Activated CD4-positive, alpha-beta T cell treated with anti-CD3 and anti-CD28 coated beads, Interleukin-2, amount 10 ng/mL, durations not matched to agents 7 days and 5 days (primary cell): ENCODE measurements around the gene TAS1R3. TPM values are rescaled to one million over a fixed set of nuclear protein-coding genes. Genes with fewer than 3 reads are reported as not detected.

ENCODE experiments used
- CTCF ChIA-PET: fragments of 350-600 bp; sonication (Branson Sonifier 250); formaldehyde crosslinking; loops from one replicate; lab custom pipeline; 2021; ENCODE audit warnings: antibody characterized with exemption; lab: Charles Lee
- POLR2A ChIA-PET: fragments of 350-600 bp; sonication (Branson Sonifier 250); formaldehyde crosslinking; loops from one replicate; lab custom pipeline; 2021; ENCODE audit warnings: antibody characterized with exemption; lab: Charles Lee
- DNase-seq: peaks from one replicate; pipeline ENCODE4 v3.0.0-alpha.2; 2020
- H3K27ac Mint-ChIP-seq: one replicate; pipeline ENCODE4 v1.8.0; 2021; ENCODE audit warnings: mild to moderate bottlenecking, moderate library complexity, mixed read lengths
- H3K27me3 Mint-ChIP-seq: one replicate; pipeline ENCODE4 v1.8.0; 2021; ENCODE audit warnings: mixed read lengths
- H3K36me3 Mint-ChIP-seq: one replicate; pipeline ENCODE4 v1.8.0; 2021; ENCODE audit warnings: low read depth, mixed read lengths
- H3K4me1 Mint-ChIP-seq: one replicate; pipeline ENCODE4 v1.8.0; 2021; ENCODE audit warnings: mixed read lengths
- H3K4me3 Mint-ChIP-seq: one replicate; pipeline ENCODE4 v1.8.0; 2021; ENCODE audit warnings: mild to moderate bottlenecking, moderate library complexity, mixed read lengths
- H3K9me3 Mint-ChIP-seq: one replicate; pipeline ENCODE4 v1.8.0; 2021; ENCODE audit warnings: mixed read lengths
- total RNA-seq, 2 experiments: library from RNA; stranded (reverse); gene quantifications; one replicate each; pipeline ENCODE4 v1.2.3, GENCODE V29; 2021

TAS1R3 gene
- total RNA-seq, 2 experiments from 2014 or later = 3.1 to 3.7 TPM

DNA sequence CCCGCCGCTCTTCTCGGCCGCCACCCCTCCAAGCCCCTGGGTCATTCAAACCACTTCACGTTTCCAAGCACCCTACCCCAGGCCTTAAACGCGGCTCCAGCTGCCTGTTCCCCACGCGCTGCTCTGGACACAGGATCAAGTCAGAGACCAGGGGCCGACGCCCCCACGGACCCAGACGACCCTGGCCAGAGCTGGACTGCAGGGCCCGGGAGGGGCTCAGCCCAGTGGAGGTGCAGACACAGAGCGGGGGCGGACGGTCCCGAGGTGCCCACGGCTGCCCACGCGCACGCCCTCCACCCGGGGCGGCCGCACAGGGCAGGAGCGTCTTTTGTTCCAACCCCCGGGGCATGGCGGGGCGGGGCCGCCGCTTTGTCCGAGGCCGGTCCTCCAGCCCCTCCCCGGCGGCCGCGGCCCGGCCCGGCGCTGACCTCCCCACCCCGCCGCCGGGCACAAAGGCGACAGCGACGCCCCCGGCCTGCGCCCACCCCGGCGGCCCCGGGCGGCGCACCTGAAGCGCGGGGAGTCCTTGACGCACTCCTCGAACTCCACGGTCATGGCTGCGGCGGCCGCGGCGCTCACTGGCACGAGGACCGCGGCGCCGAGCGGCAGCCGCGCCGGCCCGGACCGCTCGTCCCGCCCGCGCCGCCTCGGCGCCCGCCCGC is 23.7 kb upstream of the TAS1R3 start:
- no peak for DNase-seq
- Mint-ChIP-seq H3K4me3 (peak overlapping the region; percentile 86), H3K27ac (peak overlapping the region; percentile 89), H3K4me1 (peaks cover 27% of the 10 kb centered on the region), H3K9me3 (no peaks in the 10 kb centered on the region), H3K36me3 (no peaks in the 10 kb centered on the region), H3K27me3 (no peaks in the 10 kb centered on the region)
- ChIA-PET POLR2A (no interaction called here), CTCF (no interaction called here)

DNA sequence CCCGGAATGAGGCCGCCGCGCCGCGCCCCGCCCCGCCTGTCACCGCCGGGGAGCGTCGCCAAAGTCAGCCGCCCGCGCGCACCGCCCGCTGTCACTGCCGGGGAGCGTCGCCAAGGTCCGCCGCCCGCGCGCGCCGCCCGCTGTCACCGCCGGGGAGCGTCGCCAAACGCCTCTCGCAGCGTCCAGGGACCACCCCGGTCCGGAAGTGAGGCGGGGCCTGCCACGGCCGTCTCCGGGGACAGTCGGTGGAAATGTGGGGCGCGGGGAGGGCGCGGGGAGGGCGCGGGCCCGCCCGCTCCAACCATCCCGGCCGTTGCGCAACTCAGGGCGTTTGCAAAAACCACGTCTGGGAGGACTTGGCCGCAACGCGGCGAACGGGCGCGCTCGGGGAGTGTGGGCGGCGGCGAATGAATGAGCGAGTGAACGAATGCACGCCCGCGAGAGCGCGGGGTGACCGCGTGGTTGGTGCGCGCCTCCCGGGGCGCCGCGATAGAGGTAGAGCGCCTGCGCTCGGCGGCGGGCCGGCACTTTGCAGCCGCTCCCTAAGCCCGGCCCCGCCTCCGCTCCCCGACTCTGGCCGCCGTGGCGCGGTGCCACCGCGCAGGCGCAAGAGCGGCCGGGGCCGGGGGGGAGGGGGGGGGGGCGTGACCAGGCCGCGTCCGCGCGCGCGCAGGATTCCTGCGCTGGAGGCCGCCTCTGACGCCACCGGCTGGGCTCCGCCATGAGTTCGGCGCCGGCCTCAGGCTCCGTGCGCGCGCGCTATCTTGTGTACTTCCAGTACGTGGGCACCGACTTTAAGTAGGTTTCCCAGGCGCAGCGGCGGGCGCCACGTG is 22.9 kb upstream of the TAS1R3 start, which contains the start of the genes ACAP3 and PUSL1:
Gene ACAP3 (minus strand): TSS at position 8 of the 833 bp plus-strand sequence. CDS start 115 bp downstream, outside the sequence.
Gene PUSL1 (plus strand): TSS at position 675 of the 833 bp plus-strand sequence. CDS start 47 bp downstream, at position 722.
- Mint-ChIP-seq H3K4me3 (peak within 1 kb of the TSS; percentile 86), H3K27ac (peak within 1 kb of the TSS; percentile 93), H3K36me3 (no peaks in the 10 kb centered on the region), H3K27me3 (no peaks in the 10 kb centered on the region), H3K9me3 (no peaks in the 10 kb centered on the region), H3K4me1 (peaks cover 27% of the 10 kb centered on the region)
- CTCF ChIA-PET = no interaction called here
- POLR2A ChIA-PET = no interaction called here
- peak; percentile 86 for DNase-seq

DNA sequence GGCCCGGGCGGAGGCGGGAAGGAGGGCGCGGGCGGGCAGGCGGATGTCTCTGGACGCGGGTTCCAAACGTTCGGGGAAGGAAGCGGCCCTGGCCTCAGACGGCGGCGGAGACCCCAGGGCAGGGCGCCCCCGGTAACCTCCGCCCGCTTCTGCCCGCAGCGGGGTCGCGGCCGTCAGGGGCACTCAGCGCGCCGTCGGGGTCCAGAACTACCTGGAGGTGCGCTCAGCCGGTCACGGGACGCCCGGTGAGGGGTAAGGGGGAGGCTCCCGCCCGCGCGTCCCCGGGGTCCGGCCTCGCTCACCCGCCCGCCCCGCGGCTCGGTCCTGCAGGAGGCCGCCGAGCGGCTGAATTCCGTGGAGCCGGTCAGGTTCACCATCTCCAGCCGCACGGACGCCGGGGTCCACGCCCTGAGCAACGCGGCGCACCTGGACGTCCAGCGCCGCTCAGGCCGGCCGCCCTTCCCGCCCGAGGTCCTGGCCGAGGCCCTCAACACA is 22.3 kb upstream of the TAS1R3 start:
- peak overlapping the region; percentile 80 for H3K4me3 Mint-ChIP-seq
- ChIA-PET CTCF (no interaction called here), POLR2A (no interaction called here)
- no peaks in the 10 kb centered on the region for H3K27me3 Mint-ChIP-seq
- no peaks in the 10 kb centered on the region for H3K9me3 Mint-ChIP-seq
- H3K27ac Mint-ChIP-seq = peak overlapping the region; percentile 89
- H3K4me1 Mint-ChIP-seq = peaks cover 25% of the 10 kb centered on the region
- H3K36me3 Mint-ChIP-seq = peaks cover 5% of the 10 kb centered on the region
- DNase-seq = no peak

DNA sequence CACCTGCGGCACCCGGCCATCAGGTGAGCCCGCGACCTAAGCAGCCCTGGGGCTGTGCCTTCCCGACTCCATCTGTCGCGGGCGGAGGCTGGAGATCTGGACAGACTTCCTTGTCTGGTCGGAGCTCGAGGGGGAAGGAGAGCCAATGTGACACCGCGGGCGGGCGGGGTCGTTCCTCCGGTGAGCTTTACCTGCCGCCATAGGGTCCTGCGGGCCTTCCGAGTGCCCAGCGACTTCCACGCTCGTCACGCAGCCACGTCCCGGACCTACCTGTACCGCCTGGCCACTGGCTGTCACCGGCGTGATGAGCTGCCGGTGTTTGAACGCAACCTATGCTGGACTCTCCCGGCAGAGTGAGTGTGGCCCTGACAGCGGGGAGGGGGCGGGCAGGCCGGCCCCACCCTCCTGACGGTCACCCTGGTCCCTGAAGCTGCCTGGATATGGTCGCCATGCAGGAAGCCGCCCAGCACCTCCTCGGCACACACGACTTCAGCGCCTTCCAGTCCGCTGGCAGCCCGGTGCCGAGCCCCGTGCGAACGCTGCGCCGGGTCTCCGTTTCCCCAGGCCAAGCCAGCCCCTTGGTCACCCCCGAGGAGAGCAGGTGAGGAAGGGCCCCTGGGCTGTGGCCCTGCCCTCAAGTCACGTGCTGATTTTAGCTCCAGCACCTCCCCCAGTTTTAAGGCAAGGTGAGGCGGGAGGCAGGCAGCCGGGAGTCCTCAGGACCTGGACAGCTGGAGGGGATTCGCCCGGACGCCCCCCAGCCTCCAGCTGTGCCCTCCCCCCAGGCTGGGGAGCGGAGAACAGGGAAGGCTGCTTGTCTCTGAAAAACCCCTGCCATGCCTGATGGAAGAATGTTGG is 21.6 kb upstream of the TAS1R3 start:
- H3K27ac Mint-ChIP-seq = peak overlapping the region; percentile 80
- ChIA-PET CTCF (interaction anchor here (0.8 to 1.3 kb wide), 2 partner anchors 9 to 18 kb away, joined by 3 to 4 read pairs; no protein-coding TSS in a partner anchor), POLR2A (no interaction called here)
- no peaks in the 10 kb centered on the region for H3K27me3 Mint-ChIP-seq
- no peak for DNase-seq
- peaks cover 5% of the 10 kb centered on the region for H3K36me3 Mint-ChIP-seq
- H3K4me1 Mint-ChIP-seq = peaks cover 22% of the 10 kb centered on the region
- no peaks in the 10 kb centered on the region for H3K9me3 Mint-ChIP-seq
- peak overlapping the region; percentile 80 for H3K4me3 Mint-ChIP-seq

DNA sequence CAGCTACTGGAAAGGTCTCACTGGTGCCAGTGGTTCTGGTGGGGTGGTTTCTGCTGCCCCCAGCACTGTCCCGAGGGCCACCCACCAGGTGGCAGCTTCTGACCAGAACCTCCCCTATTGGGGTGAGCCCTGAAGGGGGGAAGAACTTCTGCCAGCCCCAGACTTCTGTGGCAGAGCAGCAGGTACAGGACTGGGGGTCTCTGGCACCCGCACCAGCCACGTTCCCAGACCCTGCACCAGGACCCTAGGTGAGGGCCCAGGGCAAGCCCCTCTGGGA is 21.0 kb upstream of the TAS1R3 start:
- Mint-ChIP-seq H3K9me3 (no peaks in the 10 kb centered on the region), H3K4me1 (peaks cover 20% of the 10 kb centered on the region), H3K27ac (peak overlapping the region; percentile 9), H3K27me3 (no peaks in the 10 kb centered on the region), H3K4me3 (peak overlapping the region; percentile 80), H3K36me3 (peaks cover 7% of the 10 kb centered on the region)
- ChIA-PET POLR2A (no interaction called here), CTCF (interaction anchor here (1.3 kb wide), 1 partner anchor 17 kb away, joined by 3 read pairs; no protein-coding TSS in a partner anchor)
- no peak for DNase-seq

DNA sequence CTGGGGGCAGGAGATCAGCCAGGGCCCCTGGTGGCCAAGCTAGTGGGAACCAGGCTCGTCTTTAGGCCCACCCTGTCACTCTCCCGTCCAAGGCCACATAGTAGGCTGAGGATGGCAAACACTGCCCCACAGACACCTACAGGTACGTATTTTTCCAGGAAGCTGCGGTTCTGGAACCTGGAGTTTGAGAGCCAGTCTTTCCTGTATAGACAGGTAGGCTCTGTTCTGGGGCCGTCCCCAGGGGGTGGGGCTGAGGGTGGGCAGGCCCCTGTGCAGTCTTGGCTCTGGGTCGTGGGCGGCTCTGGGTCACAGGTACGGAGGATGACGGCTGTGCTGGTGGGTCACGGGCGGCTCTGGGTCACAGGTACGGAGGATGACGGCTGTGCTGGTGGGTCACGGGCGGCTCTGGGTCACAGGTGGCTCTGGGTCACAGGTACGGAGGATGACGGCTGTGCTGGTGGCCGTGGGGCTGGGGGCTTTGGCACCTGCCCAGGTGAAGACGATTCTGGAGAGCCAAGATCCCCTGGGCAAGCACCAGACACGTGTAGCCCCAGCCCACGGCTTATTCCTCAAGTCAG is 20.5 kb upstream of the TAS1R3 start:
- Mint-ChIP-seq H3K4me1 (peaks cover 18% of the 10 kb centered on the region), H3K4me3 (peak overlapping the region; percentile 80), H3K9me3 (no peaks in the 10 kb centered on the region), H3K27ac (peak overlapping the region; percentile 68), H3K27me3 (no peaks in the 10 kb centered on the region), H3K36me3 (peaks cover 9% of the 10 kb centered on the region)
- CTCF ChIA-PET = interaction anchor here (1.3 to 1.5 kb wide), 2 partner anchors 17 to 246 kb away, joined by 3 read pairs; no protein-coding TSS in a partner anchor
- POLR2A ChIA-PET = no interaction called here
- DNase-seq = no peak

DNA sequence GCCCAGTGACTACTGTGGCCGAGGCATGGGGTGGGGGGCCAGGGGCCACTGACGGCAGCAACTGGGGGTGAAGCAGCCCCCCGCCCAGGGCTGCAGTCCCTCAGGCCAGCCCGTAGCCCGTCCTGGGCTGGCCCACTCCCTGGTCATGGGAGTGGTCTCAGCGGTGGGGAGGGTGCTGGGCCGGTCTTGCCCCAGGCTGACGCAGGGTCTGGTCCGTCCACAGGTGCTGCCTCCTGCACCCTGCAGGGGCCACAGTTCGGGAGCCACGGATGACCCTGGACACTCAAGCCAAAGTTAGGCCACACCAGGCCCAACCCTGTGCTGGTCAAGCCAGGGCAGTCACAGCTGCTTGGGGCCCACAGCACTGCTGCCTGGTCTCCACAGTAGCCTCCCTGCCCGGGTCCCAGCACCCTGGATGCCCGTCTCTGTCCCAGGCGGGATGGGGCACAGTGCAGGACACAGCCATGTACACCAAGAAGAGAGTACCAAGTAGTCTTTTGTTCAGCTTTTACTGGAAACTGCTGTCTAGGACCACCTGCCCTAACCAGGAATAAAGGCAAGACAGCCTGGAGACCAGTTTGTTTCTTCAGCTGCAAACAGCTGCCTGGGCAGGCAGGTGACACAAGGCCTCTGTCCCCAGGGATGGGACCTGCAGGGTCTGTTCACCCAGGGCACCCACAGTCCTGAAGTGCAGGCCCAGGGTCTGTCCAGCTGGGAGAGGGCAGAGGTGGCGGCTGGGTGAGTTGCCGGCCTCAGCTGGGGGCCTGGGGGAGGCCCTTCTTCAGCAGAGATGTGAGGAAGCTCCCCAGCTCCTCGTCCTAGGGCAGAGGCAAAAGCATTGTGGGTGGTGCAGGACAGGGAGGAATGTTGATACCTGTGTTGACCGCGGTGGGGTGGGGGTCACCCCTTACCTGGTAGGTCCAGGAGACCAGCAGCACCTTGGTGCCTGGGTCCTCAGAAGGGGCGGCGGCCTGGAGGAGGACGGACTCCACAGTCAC is 19.7 kb upstream of the TAS1R3 start:
- CTCF ChIA-PET = interaction anchor here (1.5 to 1.6 kb wide), 2 partner anchors 20 to 247 kb away, joined by 3 to 5 read pairs; no protein-coding TSS in a partner anchor
- POLR2A ChIA-PET = no interaction called here
- Mint-ChIP-seq H3K27me3 (no peaks in the 10 kb centered on the region), H3K4me1 (peaks cover 10% of the 10 kb centered on the region), H3K36me3 (peaks cover 13% of the 10 kb centered on the region), H3K27ac (peak overlapping the region; percentile 19), H3K9me3 (no peaks in the 10 kb centered on the region), H3K4me3 (no peak overlapping the region)
- DNase-seq = no peak

DNA sequence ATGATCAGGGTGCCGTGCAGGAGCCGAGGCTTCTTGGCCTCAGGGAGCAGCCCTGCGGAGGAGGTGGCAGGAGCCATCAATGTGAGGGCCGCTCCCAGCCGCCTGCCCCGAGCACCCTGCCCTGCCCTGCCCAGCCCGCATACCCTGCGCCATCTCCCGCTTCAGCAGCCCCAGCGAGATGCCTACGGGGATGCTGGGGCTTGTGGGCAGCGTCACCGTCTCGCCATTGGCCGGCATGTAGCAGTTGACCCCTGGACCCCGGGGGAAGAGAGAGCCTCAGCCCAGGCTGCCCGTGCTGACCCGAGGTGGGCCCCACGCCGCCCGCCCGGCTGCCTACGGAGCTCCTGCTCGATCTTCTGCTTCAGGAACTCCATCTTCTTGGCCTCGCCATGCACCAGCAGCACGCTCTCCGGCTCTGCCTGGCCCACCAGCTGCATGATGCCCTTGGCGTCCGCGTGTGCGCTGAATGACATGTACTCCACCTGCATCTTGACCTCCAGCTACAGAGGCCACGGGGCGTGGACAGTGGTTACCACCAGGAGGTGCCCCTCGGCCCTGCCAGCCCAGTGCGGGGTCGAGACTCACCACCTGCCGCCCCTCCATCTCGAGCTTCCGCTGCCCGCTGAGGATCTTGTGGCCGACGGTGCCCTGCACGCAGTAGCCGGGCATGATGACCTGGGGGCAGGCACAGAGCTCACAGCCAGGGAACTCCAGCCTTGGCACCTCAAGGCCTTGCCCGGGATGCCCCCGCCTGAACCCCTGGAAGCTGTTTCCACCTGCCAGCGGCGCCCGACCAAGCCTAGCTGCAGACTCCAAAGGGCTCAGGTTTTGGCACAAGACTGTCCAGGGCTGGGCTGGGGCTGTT is 18.4 kb upstream of the TAS1R3 start:
- H3K4me1 Mint-ChIP-seq = peaks cover 2% of the 10 kb centered on the region
- H3K4me3 Mint-ChIP-seq = no peak overlapping the region
- peaks cover 19% of the 10 kb centered on the region for H3K36me3 Mint-ChIP-seq
- POLR2A ChIA-PET = no interaction called here
- no peaks in the 10 kb centered on the region for H3K27me3 Mint-ChIP-seq
- no peak overlapping the region for H3K27ac Mint-ChIP-seq
- H3K9me3 Mint-ChIP-seq = no peaks in the 10 kb centered on the region
- DNase-seq = no peak
- CTCF ChIA-PET = interaction anchor here (1.1 to 1.6 kb wide), 2 partner anchors 21 to 63 kb away, joined by 4 to 5 read pairs; no protein-coding TSS in a partner anchor

DNA sequence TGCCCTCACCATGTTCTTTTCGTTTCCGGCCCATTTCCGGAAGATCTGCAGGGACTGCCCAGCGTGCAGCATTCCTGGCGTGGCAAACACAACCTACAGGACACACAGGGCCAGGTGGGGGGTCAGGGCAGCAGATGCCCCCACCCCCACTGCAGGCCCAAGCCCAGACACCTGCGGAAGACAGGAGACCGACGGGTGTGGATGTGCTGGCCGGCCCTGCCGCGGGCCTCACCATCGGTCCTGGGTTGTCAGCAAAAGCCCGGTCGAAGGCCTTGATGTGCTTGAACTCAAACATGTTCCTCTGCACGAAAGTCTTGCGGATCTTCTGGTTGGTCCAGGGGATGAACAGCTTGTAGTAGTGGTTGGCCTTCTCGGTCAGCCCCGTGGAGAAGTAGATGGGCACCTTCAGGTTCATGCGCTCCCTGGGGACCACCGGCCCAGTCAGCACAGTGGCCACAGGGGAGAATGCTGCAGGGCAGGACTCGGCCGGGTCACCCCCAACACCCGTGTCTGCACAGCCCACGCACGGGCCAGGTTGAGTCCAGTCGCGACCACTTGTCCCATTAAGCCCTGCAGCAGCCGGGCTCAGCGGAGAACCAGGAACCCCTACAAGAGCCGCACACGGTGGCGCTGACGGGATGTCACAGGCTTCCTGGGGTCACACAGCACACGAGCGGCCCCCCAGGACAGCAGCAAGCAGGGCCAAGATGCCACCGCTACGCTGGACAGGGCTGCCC is 17.4 kb upstream of the TAS1R3 start:
- ChIA-PET CTCF (interaction anchor here (0.8 to 1.1 kb wide), 2 partner anchors 16 to 62 kb away, joined by 3 to 4 read pairs; no protein-coding TSS in a partner anchor), POLR2A (no interaction called here)
- Mint-ChIP-seq H3K4me3 (no peak overlapping the region), H3K9me3 (no peaks in the 10 kb centered on the region), H3K27me3 (no peaks in the 10 kb centered on the region), H3K4me1 (peaks cover 2% of the 10 kb centered on the region), H3K36me3 (peaks cover 21% of the 10 kb centered on the region), H3K27ac (no peak overlapping the region)
- no peak for DNase-seq

DNA sequence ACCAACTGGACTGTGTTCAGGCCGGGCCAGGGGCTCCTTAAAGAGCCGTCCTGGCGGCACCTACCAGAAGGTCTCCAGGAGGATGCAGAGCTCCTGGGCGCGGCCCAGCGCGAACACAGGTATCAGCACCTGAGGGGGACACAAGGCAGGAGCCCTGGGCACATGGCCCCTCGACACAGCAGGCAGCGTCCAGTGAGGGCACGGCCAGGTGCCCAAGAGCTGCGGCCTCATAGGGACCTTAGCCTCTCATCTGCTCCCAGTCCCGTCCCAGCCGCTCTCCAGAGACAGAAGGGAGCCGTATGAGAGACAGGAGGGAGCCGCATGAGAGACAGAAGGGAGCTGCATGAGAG is 16.9 kb upstream of the TAS1R3 start:
- Mint-ChIP-seq H3K9me3 (no peaks in the 10 kb centered on the region), H3K36me3 (peaks cover 25% of the 10 kb centered on the region), H3K27ac (no peak overlapping the region), H3K27me3 (no peaks in the 10 kb centered on the region), H3K4me3 (no peak overlapping the region), H3K4me1 (peaks cover 2% of the 10 kb centered on the region)
- CTCF ChIA-PET = interaction anchor here (0.8 to 1.4 kb wide), 3 partner anchors 10 to 250 kb away, joined by 3 read pairs; no protein-coding TSS in a partner anchor
- POLR2A ChIA-PET = no interaction called here
- no peak for DNase-seq
